GM18868 (cell line): ENCODE results near the gene SIAH3.
"Not testable (repeated sequence)": the region's sequence is repeated elsewhere in the genome, so short reads cannot be mapped to it uniquely, and the experiment has no call there.

Source experiments
- ATAC-seq: cut with Tn5 transposase; IDR thresholded peaks from one replicate; pipeline ENCODE4 v1.9.1; 2021; ENCODE audit warnings: mild to moderate bottlenecking, moderate library complexity; ENCODE audit not compliant: unreplicated experiment

The SIAH3 gene

GRCh38 chr13:45851171-45851921 lies at the start of gene SIAH3:
TSS of gene SIAH3 (minus strand) at chr13:45851753. CDS start at chr13:45851629, 124 bp downstream.
- no peak for ATAC-seq

GRCh38 chr13:45899406-45899805 lies 47.9 kb upstream of the SIAH3 start:
- no peak for ATAC-seq

- no peak for ATAC-seq
Observed at GRCh38 chr13:45897562-45897961, 46.0 kb upstream of the SIAH3 start.

DNA sequence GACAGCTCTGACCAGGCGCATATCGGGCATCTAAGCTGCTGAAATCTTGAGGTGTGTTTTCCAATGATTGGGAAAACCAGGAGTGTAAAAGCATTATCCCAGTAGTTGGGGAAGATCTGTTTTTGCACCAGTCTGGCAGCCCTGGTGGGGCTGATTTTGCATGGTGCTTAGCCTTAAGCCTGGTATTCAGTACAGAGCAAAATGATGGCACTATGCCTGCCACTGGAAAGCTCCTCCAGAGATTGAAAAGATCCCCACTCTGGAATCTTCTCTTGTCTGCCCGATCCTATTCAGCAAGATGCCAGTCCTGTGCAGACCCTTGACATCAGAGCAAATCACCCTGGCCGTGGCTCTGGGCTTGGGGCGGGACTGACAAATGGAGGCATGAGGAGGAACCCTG lies 44.7 kb upstream of the SIAH3 start:
- no peak for ATAC-seq

- no peak for ATAC-seq
Observed at GRCh38 chr13:45895881-45896280, 44.3 kb upstream of the SIAH3 start.

GRCh38 chr13:45892513-45892912 lies 41.0 kb upstream of the SIAH3 start:
- ATAC-seq: no peak

GRCh38 chr13:45889590-45890243 lies 38.2 kb upstream of the SIAH3 start:
- ATAC-seq: no peak

- no peak for ATAC-seq
Observed at GRCh38 chr13:45886466-45886865, 34.9 kb upstream of the SIAH3 start.

DNA sequence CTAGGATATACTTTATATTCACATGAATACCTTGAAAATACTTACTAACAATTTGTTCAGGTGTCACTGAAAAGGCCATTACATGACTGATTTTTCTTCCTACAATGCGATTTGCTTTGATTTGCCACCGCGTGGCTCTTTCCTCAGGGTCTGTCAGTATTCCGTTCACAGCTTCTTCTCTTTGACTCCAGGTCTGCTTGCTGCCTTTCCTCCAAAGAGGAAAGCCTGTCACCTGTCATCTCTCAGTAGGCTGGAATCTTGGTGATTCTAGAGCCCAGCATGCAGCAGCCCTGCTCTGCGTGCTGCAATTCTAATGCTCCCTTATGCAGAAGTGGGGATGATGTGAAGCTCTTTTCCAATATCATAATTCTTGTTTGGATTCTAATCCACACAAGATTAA lies 33.6 kb upstream of the SIAH3 start:
- no peak for ATAC-seq

GRCh38 chr13:45882626-45883025 lies 31.1 kb upstream of the SIAH3 start:
- ATAC-seq: no peak

- ATAC-seq: no peak
Observed at GRCh38 chr13:45881353-45881752, 29.8 kb upstream of the SIAH3 start.

- ATAC-seq: no peak
Observed at GRCh38 chr13:45880242-45880641, 28.7 kb upstream of the SIAH3 start.

DNA sequence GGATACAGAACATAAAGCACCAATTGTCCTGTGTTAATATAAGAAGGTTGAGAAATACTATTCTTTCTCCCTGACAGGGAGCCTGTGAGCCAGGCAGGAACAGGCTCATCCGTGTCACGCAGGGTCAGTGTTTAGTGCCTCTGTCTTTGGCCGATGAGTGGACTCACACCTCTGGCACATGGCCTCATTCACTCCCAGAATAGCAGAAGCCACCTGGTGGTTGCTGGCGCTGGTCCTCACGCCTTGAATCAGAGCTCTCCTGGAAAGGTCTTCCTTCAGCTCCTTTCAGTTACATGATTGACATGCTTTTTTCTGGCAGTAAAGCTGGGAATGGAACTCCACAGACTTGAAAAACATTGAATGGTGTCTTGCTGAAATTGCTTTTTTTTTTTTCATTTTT lies 28.1 kb upstream of the SIAH3 start:
- ATAC-seq: no peak

DNA sequence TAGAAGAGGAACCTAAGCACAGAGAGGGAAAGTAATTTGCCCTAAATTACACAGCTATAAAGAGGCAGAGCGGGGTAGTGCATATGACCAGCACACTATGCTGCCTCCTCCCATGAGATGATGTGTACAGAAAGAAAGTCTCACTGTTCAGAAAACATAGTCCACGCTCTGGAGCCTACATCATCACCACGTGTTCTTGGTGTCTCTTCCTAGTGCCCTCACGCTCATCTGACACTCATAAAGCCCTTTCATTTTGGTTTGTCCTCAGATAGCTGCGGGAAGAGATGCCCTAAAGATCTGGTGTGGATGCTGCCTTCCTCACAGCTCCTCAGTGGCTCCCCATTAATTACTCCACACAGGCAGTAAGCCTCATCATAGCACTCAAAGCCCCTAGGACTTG lies 27.4 kb upstream of the SIAH3 start:
- no peak for ATAC-seq

GRCh38 chr13:45876781-45877180 lies 25.2 kb upstream of the SIAH3 start:
- no peak for ATAC-seq

- ATAC-seq: no peak
Observed at GRCh38 chr13:45875951-45876350, 24.4 kb upstream of the SIAH3 start.

DNA sequence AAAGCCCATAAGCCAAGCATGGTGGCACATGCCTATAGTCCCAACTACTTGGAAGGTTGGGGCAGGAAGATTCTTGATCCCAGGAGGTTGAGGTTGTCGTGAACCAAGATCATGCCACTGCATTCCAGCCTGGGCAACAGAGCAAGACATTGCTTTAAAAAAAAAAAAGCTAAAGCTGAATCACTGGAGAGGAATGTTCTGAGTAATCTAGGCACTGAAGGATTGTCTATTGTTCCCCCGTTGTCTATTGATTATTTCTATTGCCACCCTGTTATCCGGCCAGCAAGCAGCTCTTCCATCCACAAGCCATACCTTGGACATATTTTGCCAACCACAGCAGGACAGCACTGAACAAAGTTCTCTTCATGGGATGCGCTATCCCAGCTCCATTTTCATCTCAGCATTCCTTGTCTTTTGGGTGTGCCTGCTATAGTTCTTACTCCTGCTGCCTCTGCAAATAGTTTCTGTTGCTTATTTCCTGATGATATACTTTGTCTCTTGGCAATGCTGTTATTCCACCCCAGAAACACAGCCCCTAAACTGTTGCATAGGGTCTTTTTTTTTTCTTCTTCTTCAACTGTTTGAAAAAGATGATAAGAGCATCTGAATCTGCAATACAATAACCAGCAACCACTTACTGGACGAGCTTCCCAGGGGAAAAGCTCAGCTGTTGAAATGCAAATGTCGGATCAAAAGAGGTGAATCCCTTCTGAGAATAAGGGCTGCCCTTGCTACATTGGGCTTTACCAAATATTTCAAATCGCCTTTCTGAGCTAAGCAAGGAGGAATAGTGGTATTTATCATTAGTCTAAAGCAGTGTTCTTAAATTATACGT lies 22.2 kb upstream of the SIAH3 start:
- ATAC-seq: no peak

DNA sequence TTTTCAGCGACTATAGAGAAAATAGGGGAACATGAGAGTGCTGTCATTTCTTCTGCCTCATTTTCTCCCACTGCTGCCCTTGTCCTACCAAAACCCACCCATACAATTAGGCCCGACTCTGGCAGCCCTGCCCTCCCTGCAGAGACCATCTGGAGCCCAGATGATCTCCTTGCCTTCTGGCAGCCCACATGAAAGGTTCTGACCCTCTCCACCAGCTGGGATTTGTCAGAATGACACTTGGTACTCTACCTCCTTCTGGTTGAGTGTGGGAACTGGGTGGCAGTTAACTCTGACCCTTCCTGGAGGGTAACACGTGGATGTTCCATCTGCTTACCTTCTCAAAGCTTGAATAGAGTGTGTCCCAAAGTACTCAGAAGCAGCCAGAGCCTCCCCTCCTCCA lies 21.0 kb upstream of the SIAH3 start:
- ATAC-seq: no peak

DNA sequence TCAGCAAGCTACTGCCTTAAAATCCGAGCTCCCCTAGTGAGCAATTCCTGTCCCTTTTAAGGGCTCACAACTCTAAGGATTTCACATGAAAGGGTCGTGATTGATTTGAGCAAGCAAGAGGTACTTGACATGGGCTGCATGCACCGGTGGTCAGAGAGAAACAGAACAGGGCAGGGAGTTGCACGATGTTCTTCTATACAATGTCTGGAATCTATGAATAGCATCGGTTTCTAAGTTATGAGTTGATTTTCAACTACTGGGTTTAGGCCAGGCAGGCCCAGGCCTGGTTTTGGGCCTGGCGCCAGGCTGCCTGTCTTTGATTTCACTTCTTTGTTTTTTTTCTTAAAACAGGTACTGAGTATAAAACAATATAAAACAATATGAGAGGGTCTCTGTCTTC lies 19.6 kb upstream of the SIAH3 start:
- ATAC-seq: not testable (repeated sequence)

DNA sequence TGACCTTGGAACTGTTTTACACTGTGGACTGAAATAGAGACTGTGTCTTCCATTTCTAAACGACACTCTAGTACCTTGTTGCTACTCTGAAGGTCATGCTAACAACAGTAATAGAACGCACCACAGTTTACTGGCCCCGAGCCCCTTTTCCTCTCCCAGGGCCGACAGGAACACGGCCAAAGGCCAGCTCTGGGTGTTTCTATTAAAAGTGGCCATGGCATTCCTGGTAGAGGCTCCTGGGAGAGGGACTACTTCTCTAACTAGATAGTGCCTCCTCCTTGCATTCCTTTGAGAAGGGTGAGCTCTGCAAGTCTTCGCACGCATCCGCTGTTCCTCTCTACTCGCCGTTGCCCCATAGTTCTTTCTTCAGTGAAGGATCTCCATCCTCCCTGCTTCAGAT lies 18.7 kb upstream of the SIAH3 start:
- no peak for ATAC-seq

DNA sequence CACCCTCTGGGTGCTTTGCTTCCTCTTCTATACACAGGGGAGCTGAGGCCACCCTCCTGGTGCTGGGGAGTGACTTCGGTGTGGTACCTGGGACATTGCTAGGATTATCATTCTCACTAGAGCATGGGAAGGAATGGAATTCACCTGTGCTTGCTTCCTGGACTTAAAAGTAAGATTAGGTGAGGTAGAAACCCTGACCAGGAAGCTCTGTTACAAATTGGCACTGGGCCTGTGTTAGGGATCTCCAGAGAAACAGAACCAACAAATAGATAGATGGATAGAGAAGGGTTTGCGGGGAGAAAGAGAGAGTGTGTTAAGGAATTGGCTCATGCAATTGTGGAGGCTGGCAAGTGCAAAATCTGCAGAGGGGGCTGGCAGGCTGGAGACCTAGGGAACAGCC lies 13.9 kb upstream of the SIAH3 start:
- no peak for ATAC-seq
